Measurements from ENCODE around the gene GALNS.
A peak's percentile ranks its signal among the peaks of the same experiment; 100 is the strongest.
"Not testable (repeated sequence)": the region's sequence is repeated elsewhere in the genome, so short reads cannot be mapped to it uniquely, and the experiment has no call there.

Gene GALNS, protein sequence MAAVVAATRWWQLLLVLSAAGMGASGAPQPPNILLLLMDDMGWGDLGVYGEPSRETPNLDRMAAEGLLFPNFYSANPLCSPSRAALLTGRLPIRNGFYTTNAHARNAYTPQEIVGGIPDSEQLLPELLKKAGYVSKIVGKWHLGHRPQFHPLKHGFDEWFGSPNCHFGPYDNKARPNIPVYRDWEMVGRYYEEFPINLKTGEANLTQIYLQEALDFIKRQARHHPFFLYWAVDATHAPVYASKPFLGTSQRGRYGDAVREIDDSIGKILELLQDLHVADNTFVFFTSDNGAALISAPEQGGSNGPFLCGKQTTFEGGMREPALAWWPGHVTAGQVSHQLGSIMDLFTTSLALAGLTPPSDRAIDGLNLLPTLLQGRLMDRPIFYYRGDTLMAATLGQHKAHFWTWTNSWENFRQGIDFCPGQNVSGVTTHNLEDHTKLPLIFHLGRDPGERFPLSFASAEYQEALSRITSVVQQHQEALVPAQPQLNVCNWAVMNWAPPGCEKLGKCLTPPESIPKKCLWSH

GRCh38 chr16:88856828-88857727, at the start of gene GALNS, which contains the start of gene TRAPPC2L:
Gene GALNS (minus strand): TSS chr16:88856947. CDS start chr16:88856877, 70 bp downstream.
Gene TRAPPC2L (plus strand): TSS chr16:88857127. CDS start chr16:88857151, 24 bp downstream.
- peak; percentile 99 for DNase-seq (ENCODE audit: low spot score)

- no peak for DNase-seq (ENCODE audit: low spot score)
These were observed 49.3 kb upstream of the GALNS start for GRCh38 chr16:88906020-88906419.

GRCh38 chr16:88905563-88905962, 48.8 kb upstream of the GALNS start:
- DNase-seq (ENCODE audit: low spot score) = peak; percentile 28

DNA sequence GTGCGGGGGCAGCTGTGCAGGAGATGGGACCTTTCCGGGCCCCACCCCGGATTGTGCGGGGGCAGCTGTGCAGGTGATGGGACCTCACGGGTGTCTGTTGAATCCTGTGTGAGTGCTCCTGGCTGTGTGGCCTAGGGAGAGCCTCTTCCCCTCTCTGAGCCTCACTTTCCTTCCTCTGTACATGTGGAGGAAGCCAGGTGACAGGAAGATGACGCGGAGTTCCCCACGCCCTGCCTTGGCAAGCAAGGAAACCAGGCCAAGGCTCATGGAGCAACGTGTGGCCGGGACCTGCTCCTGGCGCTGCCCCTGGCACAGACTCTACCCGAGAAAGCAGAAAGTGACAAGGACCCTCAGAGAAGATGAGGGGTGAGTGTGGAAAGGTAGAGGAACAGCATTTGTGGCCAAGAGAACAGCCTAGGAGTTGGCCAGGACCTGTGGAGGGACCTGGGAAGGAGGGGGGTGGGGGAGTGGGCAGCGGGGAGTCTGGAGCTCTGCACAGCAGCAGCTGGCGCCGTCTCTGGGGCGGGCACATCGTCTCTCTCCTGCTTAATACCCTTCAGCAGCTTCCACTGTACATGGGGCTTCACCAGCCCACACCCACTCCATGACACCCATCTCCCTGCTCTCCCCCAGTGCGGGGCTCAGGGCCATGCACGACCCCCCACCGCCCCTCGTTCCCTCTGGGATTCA, 48.1 kb upstream of the GALNS start:
- no peak for DNase-seq (ENCODE audit: low spot score)

- DNase-seq (ENCODE audit: low spot score) = no peak
These were observed 46.5 kb upstream of the GALNS start for GRCh38 chr16:88903267-88903666.

GRCh38 chr16:88902744-88903143, 46.0 kb upstream of the GALNS start:
- no peak for DNase-seq (ENCODE audit: low spot score)

DNA sequence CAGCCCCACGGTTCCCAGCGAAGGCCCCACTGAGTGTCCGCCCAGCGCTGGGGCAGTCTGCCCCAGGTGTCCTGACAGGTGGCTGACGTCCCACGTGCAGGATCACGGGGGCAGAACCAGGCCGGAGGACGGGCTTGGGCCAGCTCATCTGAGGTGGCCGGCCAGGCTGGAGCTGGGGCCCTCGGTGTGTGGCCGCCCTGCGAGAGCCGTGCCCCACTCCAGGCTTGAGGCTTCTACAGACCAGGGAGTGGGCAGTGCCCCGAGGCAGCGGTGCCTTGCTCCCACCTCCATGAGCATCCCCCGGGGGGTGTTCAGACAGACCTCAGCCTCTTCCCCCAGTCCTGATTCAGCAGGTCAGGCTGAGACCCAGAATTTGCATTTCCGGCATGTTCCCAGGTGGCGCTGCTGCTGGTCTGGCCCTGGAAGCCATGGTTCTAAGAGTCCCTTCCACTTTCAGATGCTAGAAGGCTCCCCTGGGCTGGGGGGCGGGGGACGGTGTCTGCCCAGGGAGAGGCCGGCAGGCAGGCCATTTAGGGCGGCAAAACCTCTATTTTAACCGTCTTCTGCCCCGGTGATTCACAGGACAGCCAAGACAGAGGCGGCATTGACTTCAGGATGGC, 45.1 kb upstream of the GALNS start:
- DNase-seq (ENCODE audit: low spot score) = no peak

DNA sequence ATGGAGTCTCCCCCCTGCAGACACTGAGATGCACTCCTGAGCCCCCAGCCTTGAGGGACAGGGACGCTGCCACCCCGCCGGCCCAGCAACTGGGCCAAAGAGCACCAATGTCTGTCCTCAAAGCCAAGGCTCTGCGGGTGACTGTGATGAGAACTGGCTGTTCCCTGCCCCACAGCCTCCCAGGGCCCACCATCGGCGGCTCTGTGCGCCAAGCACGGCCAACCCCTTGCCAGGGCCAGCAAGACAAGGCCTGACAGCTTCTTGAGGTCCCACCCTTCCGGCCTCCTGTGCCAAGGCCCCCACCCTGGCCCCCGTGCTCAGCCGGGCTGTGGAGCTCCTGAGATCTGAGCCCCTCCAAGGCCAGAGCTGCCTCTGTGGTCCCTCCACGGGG, 43.9 kb upstream of the GALNS start:
- no peak for DNase-seq (ENCODE audit: low spot score)

DNA sequence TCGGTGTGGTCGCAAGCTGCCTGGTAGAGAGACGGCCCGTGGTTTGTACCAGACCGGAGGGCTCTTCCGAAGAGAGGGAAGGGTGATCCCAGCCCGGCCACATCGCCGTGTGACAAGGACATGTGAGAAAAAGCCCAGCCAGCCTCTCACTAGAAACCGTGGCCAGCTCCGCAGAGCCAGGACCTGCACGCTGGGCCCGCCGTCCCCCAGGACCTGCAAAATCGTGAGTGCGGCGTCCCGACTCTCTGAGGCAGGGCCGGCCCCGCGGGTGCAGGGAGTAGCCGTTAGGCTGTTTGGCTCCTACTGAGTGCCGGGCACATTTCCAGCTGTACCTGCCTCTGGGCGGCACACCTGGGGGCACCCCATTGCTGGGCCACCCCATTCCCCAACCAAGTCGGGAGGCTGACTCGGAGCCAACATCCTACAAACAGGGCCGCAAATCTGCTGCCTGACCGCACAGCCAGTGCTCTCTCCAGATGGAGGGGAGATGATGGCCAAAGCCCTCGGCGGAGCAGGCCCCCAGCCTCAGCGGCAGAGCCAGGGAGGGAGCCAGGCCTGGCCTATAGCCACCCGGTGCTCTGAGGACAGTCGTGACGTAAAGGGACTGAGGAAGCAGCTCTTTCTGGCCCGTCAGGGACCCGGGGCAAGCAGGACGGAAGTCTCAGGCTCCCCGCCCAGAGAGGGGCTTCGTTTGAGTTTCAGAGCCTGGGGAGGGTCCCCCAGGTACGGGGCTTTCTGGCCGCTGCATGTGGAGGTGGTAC, 43.3 kb upstream of the GALNS start:
- no peak for DNase-seq (ENCODE audit: low spot score)

DNA sequence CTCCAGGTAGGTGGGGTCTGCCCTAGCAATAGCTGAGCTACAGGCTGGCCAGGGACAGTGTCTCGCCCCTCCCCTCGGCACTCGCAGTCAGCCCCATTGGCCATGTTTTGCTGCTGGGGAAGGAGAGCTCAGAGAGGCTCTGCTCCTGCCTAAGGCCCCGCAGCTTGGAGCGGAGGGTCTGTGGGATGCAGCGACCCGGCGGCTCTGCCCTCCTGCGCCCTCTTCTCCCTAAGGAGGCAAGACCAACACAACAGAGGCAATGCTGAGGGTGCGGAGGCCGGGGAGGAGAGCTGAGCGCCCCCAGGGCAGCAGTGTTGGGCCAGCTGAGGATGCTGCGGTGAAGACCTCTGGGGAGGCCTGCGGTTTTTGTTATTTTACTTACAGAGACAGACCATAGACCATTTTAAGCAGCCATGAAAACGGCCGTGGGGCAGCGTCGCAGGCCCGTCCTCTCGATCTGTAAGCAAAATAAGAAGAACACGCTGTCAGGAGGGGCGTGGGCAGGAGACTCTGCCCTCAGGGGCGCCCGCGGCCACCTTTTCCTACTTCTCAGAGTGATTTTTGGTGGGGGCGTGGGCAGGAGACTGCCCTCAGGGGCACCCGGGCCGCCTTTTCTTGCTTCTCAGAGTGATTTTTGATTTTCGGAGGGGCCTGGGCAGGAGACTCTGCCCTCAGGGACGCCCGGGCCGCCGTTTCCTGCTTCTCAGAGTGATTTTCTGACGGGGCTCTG, 41.1 kb upstream of the GALNS start:
- no peak for DNase-seq (ENCODE audit: low spot score)

DNA sequence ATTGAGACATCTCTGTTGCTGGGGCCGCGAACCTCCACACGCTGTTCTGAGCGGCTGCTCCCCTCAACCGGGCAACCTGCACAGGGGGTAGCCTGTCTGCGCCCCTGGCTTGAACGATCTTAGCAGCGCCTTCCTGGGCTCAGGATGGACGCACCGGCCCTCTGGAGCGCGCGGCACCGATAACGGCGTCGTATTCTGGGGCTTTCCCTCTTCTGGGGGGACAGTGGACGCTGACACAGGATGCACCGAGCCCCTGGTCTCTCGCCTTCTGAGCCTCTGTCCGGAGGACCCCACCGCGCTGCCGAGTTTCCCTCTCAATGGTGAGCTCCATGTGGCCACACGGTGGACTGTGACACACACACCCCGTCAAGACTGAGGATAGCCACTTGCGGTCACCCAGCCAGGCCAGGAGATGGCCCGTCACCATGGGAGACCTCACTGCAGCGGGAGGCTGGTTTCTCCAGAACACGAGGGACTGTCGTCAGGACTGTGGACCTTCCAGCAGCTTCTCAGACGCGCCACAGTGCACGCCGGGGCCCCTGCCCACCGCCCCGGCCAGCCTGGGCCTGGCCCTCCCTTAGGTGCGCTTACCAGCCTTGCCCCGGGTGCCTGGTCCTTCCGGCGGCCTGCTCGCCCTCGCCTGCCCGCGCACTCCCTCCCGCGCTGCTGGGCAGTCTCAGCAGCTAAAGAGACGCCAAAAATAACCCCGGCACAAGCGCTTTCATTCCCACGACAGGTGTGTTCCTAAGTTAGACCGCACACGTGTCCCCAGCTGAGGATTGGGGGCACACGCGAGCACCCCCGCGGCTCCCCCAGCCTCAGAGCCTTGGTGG, 39.7 kb upstream of the GALNS start:
- DNase-seq (ENCODE audit: low spot score) = no peak

DNA sequence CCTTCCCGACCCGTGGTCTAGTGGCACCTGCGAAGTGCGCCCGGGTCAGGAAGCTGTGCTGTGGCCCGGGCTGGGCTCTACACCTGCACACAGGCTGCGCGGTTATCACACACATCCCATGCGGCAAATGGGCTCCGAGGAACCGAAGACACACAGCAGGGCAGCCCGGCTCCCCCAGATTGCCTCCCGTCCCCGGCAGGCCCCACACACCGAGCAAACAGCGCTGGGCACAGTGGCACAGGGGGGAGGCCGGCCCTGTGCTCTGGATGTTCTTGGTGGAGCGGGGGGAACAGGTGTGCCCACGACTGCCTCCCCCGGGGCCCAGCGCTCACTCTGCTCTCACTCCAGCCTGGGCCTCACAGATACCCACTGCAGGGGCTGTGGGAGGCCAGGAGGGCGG, 38.6 kb upstream of the GALNS start:
- no peak for DNase-seq (ENCODE audit: low spot score)

DNA sequence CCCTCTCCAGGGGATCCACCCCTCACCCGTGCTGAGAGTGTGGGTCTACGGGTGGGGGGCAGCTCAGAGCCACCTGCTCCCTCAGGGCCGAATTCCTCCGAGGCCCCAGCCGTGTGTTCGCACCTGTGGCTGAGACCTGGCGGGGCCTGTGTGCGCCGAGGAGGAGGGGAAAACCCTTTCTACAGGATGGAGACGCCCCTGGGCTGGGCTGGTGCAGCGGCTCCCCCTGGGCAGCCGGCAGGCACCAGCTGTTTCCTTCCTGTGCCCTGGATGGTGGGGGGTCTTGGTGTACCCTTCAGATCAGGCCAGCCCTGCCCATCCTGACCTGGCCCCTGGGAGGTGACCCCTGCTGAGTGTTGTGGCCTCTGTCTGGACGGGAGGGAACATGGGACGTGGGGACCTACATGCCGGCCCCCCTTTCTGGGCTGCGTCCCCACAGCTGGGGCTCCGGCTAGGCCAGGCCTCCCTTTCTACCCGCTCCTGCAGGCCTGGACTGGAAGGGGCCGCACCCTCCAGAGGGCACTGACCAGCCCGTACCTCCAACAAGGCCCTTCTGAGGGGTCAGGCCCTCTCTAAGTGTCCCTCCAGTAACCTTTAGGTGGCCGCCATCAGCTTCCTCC, 38.0 kb upstream of the GALNS start:
- DNase-seq (ENCODE audit: low spot score) = no peak

DNA sequence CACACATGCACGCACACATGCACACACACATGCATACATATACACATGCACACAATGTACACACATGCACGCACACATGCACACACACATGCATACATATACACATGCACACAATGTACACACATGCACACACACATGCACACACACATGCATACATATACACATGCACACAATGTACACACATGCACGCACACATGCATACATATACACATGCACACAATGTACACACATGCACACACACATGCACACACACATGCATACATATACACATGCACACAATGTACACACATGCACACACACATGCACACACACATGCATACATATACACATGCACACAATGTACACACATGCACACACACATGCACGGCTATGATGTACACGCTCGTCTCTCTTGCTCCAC, 37.5 kb upstream of the GALNS start:
- DNase-seq (ENCODE audit: low spot score) = not testable (repeated sequence)

- no peak for DNase-seq (ENCODE audit: low spot score)
These were observed 36.6 kb upstream of the GALNS start for GRCh38 chr16:88893127-88893968.

DNA sequence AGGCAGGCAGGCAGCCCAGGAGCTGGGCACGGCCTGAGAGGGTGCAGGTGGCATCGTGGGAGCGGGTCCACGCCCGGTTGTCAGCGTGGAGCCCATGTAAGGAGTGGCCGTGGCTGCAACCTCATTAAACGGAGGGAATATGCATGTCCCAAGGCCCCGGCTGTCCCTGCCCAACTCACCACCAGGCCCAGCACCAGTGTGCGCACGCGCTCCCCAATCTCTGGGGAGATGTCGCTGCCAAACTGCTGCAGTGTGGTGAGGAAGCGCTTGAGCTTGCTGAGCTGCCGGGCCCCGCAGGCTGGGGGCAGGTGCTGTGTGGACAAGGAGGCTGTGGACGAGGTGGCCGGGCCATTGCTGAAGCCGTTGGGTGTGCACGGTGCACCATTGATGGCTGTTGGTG, 35.3 kb upstream of the GALNS start:
- DNase-seq (ENCODE audit: low spot score) = no peak

DNA sequence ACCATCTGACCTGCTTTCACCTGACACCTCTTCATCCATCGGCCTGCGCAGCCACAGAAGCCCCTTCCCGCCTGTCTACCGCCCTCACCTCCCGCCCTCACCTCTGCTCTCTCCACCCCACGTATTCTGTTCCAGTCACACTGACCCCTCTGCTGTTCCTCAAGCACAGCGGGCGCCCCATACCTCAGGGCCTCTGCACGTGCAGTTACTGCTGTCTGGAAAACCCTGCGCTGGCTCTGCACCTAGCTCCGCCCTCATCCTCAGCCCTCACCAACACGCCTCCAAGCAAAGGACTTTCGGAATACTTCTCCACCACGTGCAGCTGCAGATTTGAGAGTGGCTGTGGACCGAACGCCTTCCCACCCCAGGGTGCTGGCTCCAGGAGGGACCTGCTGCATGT, 34.3 kb upstream of the GALNS start:
- DNase-seq (ENCODE audit: low spot score) = no peak
